MM.1S (cell line): ENCODE data around the gene TOR1AIP2.

Source experiments
- EZH2 ChIP-seq: fragments of 300-600 bp; sonication (generic); optimal IDR thresholded peaks from 2 replicates; pipeline ENCODE3; 2017; ENCODE audit warnings: low read depth, mild to moderate bottlenecking, antibody characterized with exemption, low read length, mixed read lengths
- TF ChIP-seq, protein P1 (sequence below): fragments of 300-600 bp; sonication (generic); IDR thresholded peaks from 2 replicates; pipeline ENCODE4 v1.5.1; 2016; ENCODE audit warnings: antibody characterized with exemption, low read length, mixed read lengths

DNA sequence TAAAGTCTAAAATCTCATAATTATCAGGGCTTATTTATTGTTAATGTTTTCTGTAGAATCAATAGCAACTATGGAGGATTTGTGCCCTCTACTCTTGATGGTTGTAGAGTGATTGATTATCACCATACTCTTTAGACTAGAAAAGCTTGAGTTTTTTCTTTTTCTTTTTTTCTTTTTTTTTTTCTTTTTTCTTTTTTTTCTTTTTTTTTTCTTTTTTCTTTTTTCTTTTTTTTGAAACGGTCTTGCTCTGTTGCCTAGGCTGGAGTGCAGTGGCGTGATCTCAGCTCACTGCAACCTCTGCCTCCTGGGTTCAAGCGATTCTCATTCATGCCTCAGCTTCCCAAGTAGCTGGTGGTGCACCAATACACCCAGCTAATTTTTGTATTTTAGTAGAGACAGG lies 34.2 kb upstream of the TOR1AIP2 start:
- TF ChIP-seq, protein P1, sequence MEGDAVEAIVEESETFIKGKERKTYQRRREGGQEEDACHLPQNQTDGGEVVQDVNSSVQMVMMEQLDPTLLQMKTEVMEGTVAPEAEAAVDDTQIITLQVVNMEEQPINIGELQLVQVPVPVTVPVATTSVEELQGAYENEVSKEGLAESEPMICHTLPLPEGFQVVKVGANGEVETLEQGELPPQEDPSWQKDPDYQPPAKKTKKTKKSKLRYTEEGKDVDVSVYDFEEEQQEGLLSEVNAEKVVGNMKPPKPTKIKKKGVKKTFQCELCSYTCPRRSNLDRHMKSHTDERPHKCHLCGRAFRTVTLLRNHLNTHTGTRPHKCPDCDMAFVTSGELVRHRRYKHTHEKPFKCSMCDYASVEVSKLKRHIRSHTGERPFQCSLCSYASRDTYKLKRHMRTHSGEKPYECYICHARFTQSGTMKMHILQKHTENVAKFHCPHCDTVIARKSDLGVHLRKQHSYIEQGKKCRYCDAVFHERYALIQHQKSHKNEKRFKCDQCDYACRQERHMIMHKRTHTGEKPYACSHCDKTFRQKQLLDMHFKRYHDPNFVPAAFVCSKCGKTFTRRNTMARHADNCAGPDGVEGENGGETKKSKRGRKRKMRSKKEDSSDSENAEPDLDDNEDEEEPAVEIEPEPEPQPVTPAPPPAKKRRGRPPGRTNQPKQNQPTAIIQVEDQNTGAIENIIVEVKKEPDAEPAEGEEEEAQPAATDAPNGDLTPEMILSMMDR = no peak
- no peak for TF ChIP-seq EZH2
